ENCODE results near the gene SLC2A6.

Gene SLC2A6

DNA sequence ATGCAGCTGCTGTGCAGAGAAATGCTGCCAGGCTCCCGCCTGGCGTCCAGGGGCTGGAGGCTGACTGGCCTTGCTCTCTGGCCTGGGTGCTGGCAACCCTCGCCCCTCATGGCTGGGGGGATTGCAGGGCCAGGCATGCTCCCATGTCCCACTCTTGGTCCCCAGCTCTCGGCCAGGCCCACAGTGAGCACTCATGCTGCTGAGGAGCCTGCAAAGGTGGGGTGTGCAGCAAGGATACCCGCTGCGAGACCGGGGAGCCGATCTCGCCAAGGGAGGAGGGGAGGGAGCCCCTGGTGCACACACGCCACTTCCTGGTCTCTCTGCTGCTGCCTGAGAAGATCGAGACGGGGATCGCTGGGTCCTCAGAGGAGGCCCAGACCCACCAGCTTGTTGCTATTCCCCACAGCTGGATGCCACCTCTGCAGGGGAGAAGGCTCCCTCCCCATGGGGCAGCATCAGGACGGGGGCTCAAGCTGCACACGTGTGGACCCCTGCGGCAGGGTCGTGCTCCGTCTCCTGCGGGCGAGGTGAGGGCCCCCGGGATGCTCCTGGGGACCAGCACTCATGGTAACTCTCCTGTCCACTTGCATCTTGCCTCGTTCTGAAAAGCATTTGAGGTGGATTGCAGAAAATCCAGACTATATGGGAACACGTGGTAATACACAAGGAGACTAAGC, 33.5 kb downstream of the SLC2A6 start:
- H3K27me3 ChIP-seq (ENCODE audit: control insufficient read depth, insufficient read depth, low read length), result no peaks in the 10 kb centered on the region
- H3K4me1 ChIP-seq (ENCODE audit: control insufficient read depth, insufficient read depth, low read length), result no peaks in the 10 kb centered on the region
- no CpG with 5 or more reads among the region's 23 CpGs for WGBS (ENCODE audit: insufficient coverage, insufficient read length)
- no peak overlapping the region for H3K4me3 ChIP-seq (ENCODE audit: low read length)
- no peak overlapping the region for H3K27ac ChIP-seq (ENCODE audit: low read length)
- no peaks in the 10 kb centered on the region for H3K9me3 ChIP-seq (ENCODE audit: control insufficient read depth, insufficient read depth, low read length)
- DNase-seq (ENCODE audit: low read depth, low spot score), result no peak
- no peaks in the 10 kb centered on the region for H3K36me3 ChIP-seq (ENCODE audit: control insufficient read depth, insufficient read depth, low read length)

DNA sequence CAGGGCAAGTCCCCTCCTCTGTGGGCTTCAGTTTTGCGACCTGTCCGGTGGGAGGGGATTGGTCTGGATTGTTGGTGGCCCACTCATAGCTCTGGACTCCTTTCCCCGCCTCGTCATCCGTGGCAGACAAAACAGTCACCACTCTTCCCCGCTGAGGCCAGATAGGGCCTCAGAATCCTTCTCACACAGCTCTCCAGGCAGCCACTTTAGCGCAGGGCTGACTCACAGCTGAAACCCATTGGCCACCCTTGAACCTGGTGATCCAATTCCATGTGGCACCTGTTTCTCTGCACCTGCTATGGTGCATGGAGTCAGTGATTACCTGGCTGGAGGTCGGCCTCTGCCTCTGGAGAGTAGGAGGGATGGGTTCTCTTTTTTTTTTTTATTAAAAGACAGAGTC, 34.9 kb downstream of the SLC2A6 start:
- no peaks in the 10 kb centered on the region for H3K27me3 ChIP-seq (ENCODE audit: control insufficient read depth, insufficient read depth, low read length)
- WGBS (ENCODE audit: insufficient coverage, insufficient read length), result no CpG with 5 or more reads among the region's 8 CpGs
- no peaks in the 10 kb centered on the region for H3K9me3 ChIP-seq (ENCODE audit: control insufficient read depth, insufficient read depth, low read length)
- no peak for DNase-seq (ENCODE audit: low read depth, low spot score)
- H3K27ac ChIP-seq (ENCODE audit: low read length), result no peak overlapping the region
- no peak overlapping the region for H3K4me3 ChIP-seq (ENCODE audit: low read length)
- H3K36me3 ChIP-seq (ENCODE audit: control insufficient read depth, insufficient read depth, low read length), result no peaks in the 10 kb centered on the region
- H3K4me1 ChIP-seq (ENCODE audit: control insufficient read depth, insufficient read depth, low read length), result no peaks in the 10 kb centered on the region

DNA sequence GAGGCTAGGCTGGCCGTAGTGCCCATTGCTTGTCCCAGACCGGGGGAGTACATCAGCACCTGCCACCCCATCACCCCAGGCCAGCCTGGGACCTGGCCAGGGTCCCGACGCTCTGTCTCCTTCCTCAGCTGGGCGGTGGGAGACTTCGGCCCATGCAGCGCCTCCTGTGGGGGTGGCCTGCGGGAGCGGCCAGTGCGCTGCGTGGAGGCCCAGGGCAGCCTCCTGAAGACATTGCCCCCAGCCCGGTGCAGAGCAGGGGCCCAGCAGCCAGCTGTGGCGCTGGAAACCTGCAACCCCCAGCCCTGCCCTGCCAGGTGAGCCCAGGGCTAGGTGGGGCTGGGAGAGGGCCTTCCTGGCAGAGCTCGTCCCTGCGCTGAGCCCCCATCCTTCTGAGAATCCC, 35.7 kb downstream of the SLC2A6 start:
- Histone ChIP-seq H3K36me3 (ENCODE audit: control insufficient read depth, insufficient read depth, low read length) (no peaks in the 10 kb centered on the region), H3K27ac (ENCODE audit: low read length) (no peak overlapping the region), H3K9me3 (ENCODE audit: control insufficient read depth, insufficient read depth, low read length) (no peaks in the 10 kb centered on the region), H3K4me1 (ENCODE audit: control insufficient read depth, insufficient read depth, low read length) (no peaks in the 10 kb centered on the region), H3K27me3 (ENCODE audit: control insufficient read depth, insufficient read depth, low read length) (no peaks in the 10 kb centered on the region), H3K4me3 (ENCODE audit: low read length) (no peak overlapping the region)
- no CpG with 5 or more reads among the region's 15 CpGs for WGBS (ENCODE audit: insufficient coverage, insufficient read length)
- no peak for DNase-seq (ENCODE audit: low read depth, low spot score)

DNA sequence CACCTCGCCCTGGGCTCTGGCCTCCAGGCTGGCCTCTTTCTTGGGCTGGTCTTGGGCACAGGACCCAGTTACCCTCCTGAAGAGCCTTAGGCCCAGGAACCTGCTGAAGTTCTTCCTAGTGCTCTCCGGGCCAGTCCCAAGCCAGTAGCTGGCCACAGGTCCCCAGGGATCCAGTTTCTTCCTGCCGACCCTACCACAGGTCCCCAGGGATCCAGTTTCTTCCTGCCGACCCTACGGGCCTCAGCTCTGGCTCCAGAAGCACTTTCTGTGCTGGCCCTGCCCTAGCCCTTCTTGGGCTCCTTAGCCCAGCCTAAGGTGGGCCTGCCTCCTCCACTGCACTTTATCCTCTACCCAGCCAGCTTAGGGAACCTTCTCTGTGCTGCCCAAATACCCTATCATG, 37.3 kb downstream of the SLC2A6 start:
- no peaks in the 10 kb centered on the region for H3K4me1 ChIP-seq (ENCODE audit: control insufficient read depth, insufficient read depth, low read length)
- no peak overlapping the region for H3K27ac ChIP-seq (ENCODE audit: low read length)
- no peak overlapping the region for H3K4me3 ChIP-seq (ENCODE audit: low read length)
- H3K9me3 ChIP-seq (ENCODE audit: control insufficient read depth, insufficient read depth, low read length), result no peaks in the 10 kb centered on the region
- no peak for DNase-seq (ENCODE audit: low read depth, low spot score)
- no peaks in the 10 kb centered on the region for H3K27me3 ChIP-seq (ENCODE audit: control insufficient read depth, insufficient read depth, low read length)
- WGBS (ENCODE audit: insufficient coverage, insufficient read length), result no CpG with 5 or more reads among the region's 5 CpGs
- H3K36me3 ChIP-seq (ENCODE audit: control insufficient read depth, insufficient read depth, low read length), result no peaks in the 10 kb centered on the region

DNA sequence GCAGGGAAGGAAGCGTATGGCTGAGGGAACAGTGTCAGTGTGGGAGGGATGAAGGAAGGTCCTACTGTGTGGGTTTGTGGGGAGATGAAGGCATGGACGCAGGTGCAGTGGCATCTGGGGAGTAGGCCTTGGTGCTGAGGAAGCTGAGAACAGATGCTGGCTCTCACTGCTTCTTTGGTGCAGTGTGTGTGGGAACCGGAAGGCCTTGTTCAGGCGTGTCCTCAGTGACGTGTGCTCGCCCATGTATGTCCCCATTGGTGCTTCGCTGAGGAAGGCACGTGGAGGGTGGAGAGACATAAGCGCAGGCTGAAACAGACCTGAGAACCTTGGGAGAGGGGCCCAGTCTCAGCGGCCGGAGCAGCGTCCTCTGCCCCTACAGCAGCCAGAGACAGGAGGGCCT, 38.0 kb downstream of the SLC2A6 start:
- no peak overlapping the region for H3K4me3 ChIP-seq (ENCODE audit: low read length)
- H3K27ac ChIP-seq (ENCODE audit: low read length), result no peak overlapping the region
- no CpG with 5 or more reads among the region's 12 CpGs for WGBS (ENCODE audit: insufficient coverage, insufficient read length)
- H3K27me3 ChIP-seq (ENCODE audit: control insufficient read depth, insufficient read depth, low read length), result no peaks in the 10 kb centered on the region
- H3K36me3 ChIP-seq (ENCODE audit: control insufficient read depth, insufficient read depth, low read length), result no peaks in the 10 kb centered on the region
- H3K4me1 ChIP-seq (ENCODE audit: control insufficient read depth, insufficient read depth, low read length), result no peaks in the 10 kb centered on the region
- H3K9me3 ChIP-seq (ENCODE audit: control insufficient read depth, insufficient read depth, low read length), result no peaks in the 10 kb centered on the region
- no peak for DNase-seq (ENCODE audit: low read depth, low spot score)

DNA sequence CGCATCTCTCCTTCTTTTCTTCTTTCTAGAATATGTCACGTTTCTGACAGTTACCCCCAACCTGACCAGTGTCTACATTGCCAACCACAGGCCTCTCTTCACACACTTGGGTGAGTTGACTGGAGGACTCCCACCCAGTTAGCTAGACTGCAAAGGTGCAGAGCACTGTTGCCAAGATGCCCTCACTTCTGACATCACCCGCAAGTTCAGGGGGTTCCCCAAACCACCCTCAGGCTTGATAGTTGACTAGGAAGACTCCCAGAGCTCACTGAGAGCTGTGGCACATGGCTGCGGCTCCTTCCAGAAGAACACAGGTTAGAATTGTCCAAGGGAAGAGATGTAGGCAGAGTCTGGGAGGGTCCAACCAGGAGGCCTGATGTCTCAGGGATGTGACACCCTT, 39.6 kb downstream of the SLC2A6 start:
- WGBS (ENCODE audit: insufficient coverage, insufficient read length), result no CpG with 5 or more reads among the region's 4 CpGs
- H3K27ac ChIP-seq (ENCODE audit: low read length), result no peak overlapping the region
- H3K4me1 ChIP-seq (ENCODE audit: control insufficient read depth, insufficient read depth, low read length), result no peaks in the 10 kb centered on the region

DNA sequence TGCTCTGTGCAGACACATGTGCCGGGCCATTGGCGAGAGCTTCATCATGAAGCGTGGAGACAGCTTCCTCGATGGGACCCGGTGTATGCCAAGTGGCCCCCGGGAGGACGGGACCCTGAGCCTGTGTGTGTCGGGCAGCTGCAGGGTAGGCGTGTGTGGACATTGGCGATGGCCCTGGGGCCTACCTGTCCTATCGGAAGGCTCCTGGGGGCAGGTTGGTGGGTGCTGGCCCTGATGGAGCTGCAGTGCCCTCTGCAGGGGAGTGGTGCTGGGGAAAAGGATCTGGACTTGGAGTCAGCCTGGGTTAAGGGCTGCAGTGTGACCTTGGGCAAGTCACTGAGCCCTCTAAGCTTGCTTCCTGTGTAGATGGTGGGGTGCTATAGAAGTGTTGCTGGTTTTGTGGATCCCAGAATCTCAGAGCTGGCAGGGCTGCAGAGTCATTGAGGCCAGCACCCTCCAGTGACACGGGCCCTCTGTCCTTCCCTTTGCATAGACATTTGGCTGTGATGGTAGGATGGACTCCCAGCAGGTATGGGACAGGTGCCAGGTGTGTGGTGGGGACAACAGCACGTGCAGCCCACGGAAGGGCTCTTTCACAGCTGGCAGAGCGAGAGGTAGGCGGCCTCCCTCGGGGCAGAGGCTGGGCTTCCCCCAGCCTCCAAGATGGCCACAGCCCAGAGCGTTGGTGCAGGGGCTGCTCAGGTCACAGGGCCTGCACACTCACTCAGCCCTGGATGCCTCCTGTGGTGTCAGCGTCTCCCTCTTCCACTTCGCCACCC, 41.0 kb downstream of the SLC2A6 start:
- no peaks in the 10 kb centered on the region for H3K9me3 ChIP-seq (ENCODE audit: control insufficient read depth, insufficient read depth, low read length)
- no peaks in the 10 kb centered on the region for H3K36me3 ChIP-seq (ENCODE audit: control insufficient read depth, insufficient read depth, low read length)
- no peak for DNase-seq (ENCODE audit: low read depth, low spot score)
- no peaks in the 10 kb centered on the region for H3K4me1 ChIP-seq (ENCODE audit: control insufficient read depth, insufficient read depth, low read length)
- H3K27ac ChIP-seq (ENCODE audit: low read length), result no peak overlapping the region
- WGBS (ENCODE audit: insufficient coverage, insufficient read length), result no CpG with 5 or more reads among the region's 20 CpGs
- H3K4me3 ChIP-seq (ENCODE audit: low read length), result no peak overlapping the region
- no peaks in the 10 kb centered on the region for H3K27me3 ChIP-seq (ENCODE audit: control insufficient read depth, insufficient read depth, low read length)

More for the DNA sequence above, 39.6 kb downstream of the SLC2A6 start:
- H3K4me3 ChIP-seq (ENCODE audit: low read length), result no peak overlapping the region
- no peaks in the 10 kb centered on the region for H3K36me3 ChIP-seq (ENCODE audit: control insufficient read depth, insufficient read depth, low read length)
- no peaks in the 10 kb centered on the region for H3K9me3 ChIP-seq (ENCODE audit: control insufficient read depth, insufficient read depth, low read length)
- no peaks in the 10 kb centered on the region for H3K27me3 ChIP-seq (ENCODE audit: control insufficient read depth, insufficient read depth, low read length)
- no peak for DNase-seq (ENCODE audit: low read depth, low spot score)

DNA sequence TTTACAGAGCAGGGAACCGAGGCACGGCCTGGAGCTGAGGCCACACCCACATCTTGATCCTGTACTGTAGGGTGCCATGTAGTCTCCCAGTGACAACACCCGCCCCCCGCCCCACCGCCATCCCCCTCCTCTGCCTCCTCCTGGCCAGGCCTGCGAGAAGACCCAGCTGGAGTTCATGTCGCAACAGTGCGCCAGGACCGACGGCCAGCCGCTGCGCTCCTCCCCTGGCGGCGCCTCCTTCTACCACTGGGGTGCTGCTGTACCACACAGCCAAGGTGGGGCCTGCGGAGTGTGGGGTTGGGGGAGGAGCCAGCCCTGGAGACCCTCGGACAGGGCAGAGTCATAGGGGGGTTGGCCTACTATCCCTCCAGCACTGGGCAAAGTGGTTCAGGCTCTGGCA, 42.2 kb downstream of the SLC2A6 start:
- DNase-seq (ENCODE audit: low read depth, low spot score), result no peak
- Histone ChIP-seq H3K9me3 (ENCODE audit: control insufficient read depth, insufficient read depth, low read length) (no peaks in the 10 kb centered on the region), H3K27me3 (ENCODE audit: control insufficient read depth, insufficient read depth, low read length) (no peaks in the 10 kb centered on the region), H3K27ac (ENCODE audit: low read length) (no peak overlapping the region), H3K36me3 (ENCODE audit: control insufficient read depth, insufficient read depth, low read length) (no peaks in the 10 kb centered on the region), H3K4me1 (ENCODE audit: control insufficient read depth, insufficient read depth, low read length) (no peaks in the 10 kb centered on the region), H3K4me3 (ENCODE audit: low read length) (no peak overlapping the region)
- WGBS (ENCODE audit: insufficient coverage, insufficient read length), result no CpG with 5 or more reads among the region's 16 CpGs

DNA sequence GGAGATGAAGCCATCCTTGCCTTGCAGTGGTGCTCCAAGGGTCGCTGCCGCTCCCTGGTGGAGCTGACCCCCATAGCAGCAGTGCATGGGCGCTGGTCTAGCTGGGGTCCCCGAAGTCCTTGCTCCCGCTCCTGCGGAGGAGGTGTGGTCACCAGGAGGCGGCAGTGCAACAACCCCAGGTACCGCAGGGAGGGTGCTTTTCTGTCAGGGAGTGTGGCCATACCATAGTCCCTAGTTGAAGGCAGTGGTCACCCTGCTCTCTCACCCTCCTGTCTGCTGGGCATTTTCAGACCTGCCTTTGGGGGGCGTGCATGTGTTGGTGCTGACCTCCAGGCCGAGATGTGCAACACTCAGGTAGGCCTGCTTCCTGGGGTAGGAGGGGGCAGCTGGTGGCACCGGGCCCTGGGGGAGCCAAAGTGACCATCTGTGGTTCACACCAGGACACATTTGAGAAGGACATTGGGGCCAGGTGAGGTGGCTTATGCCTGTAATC, 45.5 kb downstream of the SLC2A6 start:
- no peaks in the 10 kb centered on the region for H3K36me3 ChIP-seq (ENCODE audit: control insufficient read depth, insufficient read depth, low read length)
- no peak overlapping the region for H3K27ac ChIP-seq (ENCODE audit: low read length)
- DNase-seq (ENCODE audit: low read depth, low spot score), result no peak
- no peaks in the 10 kb centered on the region for H3K9me3 ChIP-seq (ENCODE audit: control insufficient read depth, insufficient read depth, low read length)
- H3K4me3 ChIP-seq (ENCODE audit: low read length), result no peak overlapping the region
- no CpG with 5 or more reads among the region's 11 CpGs for WGBS (ENCODE audit: insufficient coverage, insufficient read length)
- no peaks in the 10 kb centered on the region for H3K4me1 ChIP-seq (ENCODE audit: control insufficient read depth, insufficient read depth, low read length)
- H3K27me3 ChIP-seq (ENCODE audit: control insufficient read depth, insufficient read depth, low read length), result no peaks in the 10 kb centered on the region

DNA sequence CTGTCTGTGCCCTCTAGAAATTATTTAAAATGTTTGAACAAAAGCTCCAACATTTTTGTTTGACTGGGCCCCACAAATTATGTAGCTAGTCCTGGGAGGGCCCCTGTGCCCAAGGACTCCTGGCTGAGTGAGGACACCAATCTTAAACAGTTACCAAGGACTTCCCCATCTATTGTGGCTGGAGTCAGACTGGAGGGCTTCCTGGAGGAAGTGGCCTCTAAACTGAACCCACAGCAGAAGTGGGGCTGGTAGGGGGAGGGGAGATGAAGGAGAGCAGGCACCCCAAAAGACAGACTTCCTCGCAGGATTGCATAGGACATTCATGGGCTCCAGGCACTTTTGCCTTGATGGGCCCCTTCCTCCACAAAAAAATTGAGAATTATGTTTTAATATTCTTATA, 48.7 kb downstream of the SLC2A6 start:
- Histone ChIP-seq H3K9me3 (ENCODE audit: control insufficient read depth, insufficient read depth, low read length) (no peaks in the 10 kb centered on the region), H3K4me3 (ENCODE audit: low read length) (no peak overlapping the region; the same call in 1 of the 2 replicates), H3K27me3 (ENCODE audit: control insufficient read depth, insufficient read depth, low read length) (no peaks in the 10 kb centered on the region), H3K27ac (ENCODE audit: low read length) (no peak overlapping the region), H3K36me3 (ENCODE audit: control insufficient read depth, insufficient read depth, low read length) (0 out of 2 replicates have a peak, but pooled peaks cover 3% of the 10 kb centered on the region), H3K4me1 (ENCODE audit: control insufficient read depth, insufficient read depth, low read length) (peaks cover 3% of the 10 kb centered on the region; the same call in 1 of the 2 replicates)
- no peak for DNase-seq (ENCODE audit: low read depth, low spot score)
- WGBS (ENCODE audit: insufficient coverage, insufficient read length), result no CpG with 5 or more reads among the region's 1 CpG

All from iPS DF 6.9 (cell line).